RWPE2 (cell line): Measurements from ENCODE around the gene DOCK3.

Experiments
- ATAC-seq: fragments of 200-7000 bp; cut with Tn5 transposase; 3 replicates; pipeline ENCODE4 v1.9.1; 2021; ENCODE audit warnings: low read depth
- DNase-seq: peaks from one replicate; pipeline ENCODE4 v3.0.0-alpha.2; 2020; ENCODE audit warnings: low spot score
- H3K27ac ChIP-seq: fragments of 450-650 bp; 2 replicates; pipeline ENCODE4 v1.5.1; 2017; ENCODE audit warnings: mild to moderate bottlenecking; ENCODE audit not compliant: poor library complexity, severe bottlenecking
- H3K27me3 ChIP-seq: fragments of 250-450 bp; sonication (Bioruptor Pico); 2 replicates; pipeline ENCODE4 v1.5.1; 2021; ENCODE audit warnings: mild to moderate bottlenecking, moderate library complexity; ENCODE audit not compliant: insufficient read depth, poor library complexity, severe bottlenecking
- H3K36me3 ChIP-seq: fragments of 250-450 bp; sonication (Bioruptor Pico); 2 replicates; pipeline ENCODE4 v1.5.1; 2020; ENCODE audit warnings: low read depth, mild to moderate bottlenecking, moderate library complexity
- H3K4me1 ChIP-seq: fragments of 250-450 bp; sonication (Bioruptor Pico); 2 replicates; pipeline ENCODE4 v1.5.1; 2021; ENCODE audit warnings: mild to moderate bottlenecking, moderate library complexity; ENCODE audit not compliant: insufficient read depth, poor library complexity, severe bottlenecking
- H3K4me3 ChIP-seq: fragments of 250-450 bp; sonication (Bioruptor Pico); 2 replicates; pipeline ENCODE4 v1.5.1; 2021; ENCODE audit warnings: mild to moderate bottlenecking, moderate library complexity; ENCODE audit not compliant: severe bottlenecking
- H3K9me3 ChIP-seq: fragments of 250-450 bp; sonication (Bioruptor Pico); 2 replicates; pipeline ENCODE4 v1.5.1; 2021; ENCODE audit warnings: mild to moderate bottlenecking, moderate library complexity; ENCODE audit not compliant: severe bottlenecking
- CTCF ChIP-seq: fragments of 450-650 bp; IDR thresholded peaks from one replicate; pipeline ENCODE4 v1.5.1; 2017; ENCODE audit warnings: mild to moderate bottlenecking, moderate library complexity; ENCODE audit not compliant: poor library complexity, severe bottlenecking

The DOCK3 gene

GRCh38 chr3:51141573-51141972 is 466.8 kb downstream of the DOCK3 start:
- H3K36me3 ChIP-seq, result no peaks in the 10 kb centered on the region
- no peaks in the 10 kb centered on the region for H3K27me3 ChIP-seq
- no peak overlapping the region for H3K4me3 ChIP-seq
- no peak for TF ChIP-seq CTCF
- ATAC-seq (no peak), DNase-seq (no peak)
- H3K9me3 ChIP-seq, result no peaks in the 10 kb centered on the region
- H3K27ac ChIP-seq, result no peak overlapping the region
- H3K4me1 ChIP-seq, result no peaks in the 10 kb centered on the region

DNA sequence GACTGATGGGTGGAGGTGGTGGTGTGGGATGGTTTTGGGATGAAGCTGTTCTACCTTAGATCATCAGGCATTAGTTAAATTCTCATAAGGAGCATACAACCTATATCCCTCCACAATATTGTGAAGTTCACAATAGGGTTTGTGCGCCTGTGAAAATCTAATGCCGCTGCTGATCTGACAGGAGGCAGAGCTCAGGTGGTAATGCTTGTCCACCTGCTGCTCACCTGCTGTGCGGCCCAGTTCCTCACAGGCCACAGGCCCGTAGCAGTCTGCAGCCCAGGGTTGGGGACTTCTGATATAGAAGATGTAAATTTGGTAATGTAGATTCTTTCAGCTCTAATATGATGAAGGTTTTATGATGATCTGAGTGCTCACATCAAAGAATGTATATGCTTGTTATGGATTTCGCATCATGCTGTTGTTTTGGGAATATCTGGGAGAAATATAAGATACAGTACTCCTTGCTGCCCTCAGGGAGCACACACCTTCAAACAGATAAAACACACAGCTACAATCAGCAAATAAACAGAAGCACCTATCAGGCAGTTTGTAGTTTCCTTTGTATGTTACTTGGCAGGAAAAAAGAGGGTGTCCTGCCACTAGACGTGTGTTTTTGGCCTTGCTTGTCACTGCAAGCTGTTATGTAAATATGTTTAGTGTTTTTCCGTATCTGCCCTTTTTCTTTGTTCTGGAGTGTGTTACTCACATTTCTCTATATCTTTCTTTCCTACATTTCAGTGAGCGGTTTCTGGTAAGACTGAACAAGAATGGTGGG is 471.3 kb downstream of the DOCK3 start:
- no peak for TF ChIP-seq CTCF
- Histone ChIP-seq H3K4me3 (no peak overlapping the region), H3K4me1 (no peaks in the 10 kb centered on the region), H3K27me3 (no peaks in the 10 kb centered on the region), H3K27ac (no peak overlapping the region), H3K36me3 (no peaks in the 10 kb centered on the region), H3K9me3 (no peaks in the 10 kb centered on the region)
- DNase-seq, result no peak
- ATAC-seq, result no peak

- no peaks in the 10 kb centered on the region for H3K36me3 ChIP-seq
- no peak overlapping the region for H3K27ac ChIP-seq
- H3K27me3 ChIP-seq, result no peaks in the 10 kb centered on the region
- no peak for TF ChIP-seq CTCF
- H3K4me3 ChIP-seq, result no peak overlapping the region
- no peaks in the 10 kb centered on the region for H3K9me3 ChIP-seq
- DNase-seq (no peak), ATAC-seq (no peak)
- no peaks in the 10 kb centered on the region for H3K4me1 ChIP-seq
These were observed 472.1 kb downstream of the DOCK3 start for GRCh38 chr3:51146781-51147180.

DNA sequence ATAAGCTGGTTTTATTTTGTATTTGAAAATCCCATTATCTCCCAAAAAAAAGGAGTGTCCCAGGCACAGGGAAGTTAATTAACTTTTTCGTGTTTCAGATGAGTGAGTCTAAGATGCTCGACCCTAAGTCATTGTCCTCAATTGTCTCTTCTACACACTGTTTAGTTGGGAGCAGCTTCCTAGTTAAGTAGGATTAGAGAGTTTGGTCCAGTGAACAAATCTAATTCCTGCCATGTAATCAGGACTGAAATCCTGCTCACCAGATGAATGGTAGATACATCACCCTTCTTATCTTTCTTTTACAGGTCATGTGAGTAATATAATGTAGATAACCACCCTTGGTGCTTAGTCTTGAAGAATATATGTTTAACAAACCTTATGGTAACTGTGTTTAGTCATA is 481.4 kb downstream of the DOCK3 start:
- Histone ChIP-seq H3K36me3 (no peaks in the 10 kb centered on the region), H3K27me3 (peaks cover 3% of the 10 kb centered on the region), H3K4me1 (no peaks in the 10 kb centered on the region), H3K4me3 (no peak overlapping the region), H3K9me3 (no peaks in the 10 kb centered on the region), H3K27ac (no peak overlapping the region)
- TF ChIP-seq CTCF, result no peak
- DNase-seq (no peak), ATAC-seq (no peak)

DNA sequence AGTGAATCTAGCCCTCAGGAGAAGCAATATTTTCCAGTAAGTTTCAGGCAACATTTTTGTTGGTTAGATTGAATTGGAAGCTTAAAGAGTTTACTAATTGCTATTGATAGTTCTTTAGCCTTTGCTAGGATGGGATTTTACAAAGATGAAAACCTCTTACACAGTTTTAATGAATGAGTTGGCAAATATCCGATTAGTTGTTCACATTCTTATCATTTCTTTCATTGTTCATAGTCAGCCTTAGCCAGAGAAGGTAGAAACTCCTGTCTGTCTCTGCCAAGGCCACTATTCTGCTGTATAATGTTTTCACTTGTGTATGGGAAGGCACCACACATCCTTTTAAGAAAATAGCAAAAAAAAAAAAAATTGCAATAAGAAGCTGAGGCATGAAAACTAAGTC is 488.3 kb downstream of the DOCK3 start:
- no peaks in the 10 kb centered on the region for H3K27me3 ChIP-seq
- no peak for DNase-seq
- H3K9me3 ChIP-seq, result no peaks in the 10 kb centered on the region
- H3K4me3 ChIP-seq, result no peak overlapping the region
- ATAC-seq, result no peak
- H3K36me3 ChIP-seq, result no peaks in the 10 kb centered on the region
- no peak overlapping the region for H3K27ac ChIP-seq
- H3K4me1 ChIP-seq, result no peaks in the 10 kb centered on the region
- TF ChIP-seq CTCF, result no peak
